GM12864 (cell line): Measurements from ENCODE around the gene TGM2.

Experiments
- DNase-seq: peaks from one replicate; pipeline ENCODE4 v3.0.0-alpha.2; 2011; ENCODE audit warnings: low read depth
- H3K4me3 ChIP-seq: 2 replicates; pipeline ENCODE4 v1.5.1; 2011; ENCODE audit warnings: mild to moderate bottlenecking, low read depth, low read length, control low read depth
- TF ChIP-seq, protein P1 (sequence below): IDR thresholded peaks from 2 replicates; pipeline ENCODE4 v1.5.1; 2011; ENCODE audit warnings: low read depth, mild to moderate bottlenecking, moderate library complexity, low read length, control low read depth, inconsistent platforms; ENCODE audit errors: missing control alignments

The TGM2 gene

GRCh38 chr20:38177201-38177600 is 12.1 kb upstream of the TGM2 start:
- DNase-seq, result no peak
- H3K4me3 ChIP-seq, result no peak overlapping the region
- TF ChIP-seq, protein P1, sequence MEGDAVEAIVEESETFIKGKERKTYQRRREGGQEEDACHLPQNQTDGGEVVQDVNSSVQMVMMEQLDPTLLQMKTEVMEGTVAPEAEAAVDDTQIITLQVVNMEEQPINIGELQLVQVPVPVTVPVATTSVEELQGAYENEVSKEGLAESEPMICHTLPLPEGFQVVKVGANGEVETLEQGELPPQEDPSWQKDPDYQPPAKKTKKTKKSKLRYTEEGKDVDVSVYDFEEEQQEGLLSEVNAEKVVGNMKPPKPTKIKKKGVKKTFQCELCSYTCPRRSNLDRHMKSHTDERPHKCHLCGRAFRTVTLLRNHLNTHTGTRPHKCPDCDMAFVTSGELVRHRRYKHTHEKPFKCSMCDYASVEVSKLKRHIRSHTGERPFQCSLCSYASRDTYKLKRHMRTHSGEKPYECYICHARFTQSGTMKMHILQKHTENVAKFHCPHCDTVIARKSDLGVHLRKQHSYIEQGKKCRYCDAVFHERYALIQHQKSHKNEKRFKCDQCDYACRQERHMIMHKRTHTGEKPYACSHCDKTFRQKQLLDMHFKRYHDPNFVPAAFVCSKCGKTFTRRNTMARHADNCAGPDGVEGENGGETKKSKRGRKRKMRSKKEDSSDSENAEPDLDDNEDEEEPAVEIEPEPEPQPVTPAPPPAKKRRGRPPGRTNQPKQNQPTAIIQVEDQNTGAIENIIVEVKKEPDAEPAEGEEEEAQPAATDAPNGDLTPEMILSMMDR, result no peak

GRCh38 chr20:38175304-38176180 is 10.5 kb upstream of the TGM2 start:
- TF ChIP-seq, protein P1, result no peak
- no peak for DNase-seq
- no peak overlapping the region for H3K4me3 ChIP-seq

DNA sequence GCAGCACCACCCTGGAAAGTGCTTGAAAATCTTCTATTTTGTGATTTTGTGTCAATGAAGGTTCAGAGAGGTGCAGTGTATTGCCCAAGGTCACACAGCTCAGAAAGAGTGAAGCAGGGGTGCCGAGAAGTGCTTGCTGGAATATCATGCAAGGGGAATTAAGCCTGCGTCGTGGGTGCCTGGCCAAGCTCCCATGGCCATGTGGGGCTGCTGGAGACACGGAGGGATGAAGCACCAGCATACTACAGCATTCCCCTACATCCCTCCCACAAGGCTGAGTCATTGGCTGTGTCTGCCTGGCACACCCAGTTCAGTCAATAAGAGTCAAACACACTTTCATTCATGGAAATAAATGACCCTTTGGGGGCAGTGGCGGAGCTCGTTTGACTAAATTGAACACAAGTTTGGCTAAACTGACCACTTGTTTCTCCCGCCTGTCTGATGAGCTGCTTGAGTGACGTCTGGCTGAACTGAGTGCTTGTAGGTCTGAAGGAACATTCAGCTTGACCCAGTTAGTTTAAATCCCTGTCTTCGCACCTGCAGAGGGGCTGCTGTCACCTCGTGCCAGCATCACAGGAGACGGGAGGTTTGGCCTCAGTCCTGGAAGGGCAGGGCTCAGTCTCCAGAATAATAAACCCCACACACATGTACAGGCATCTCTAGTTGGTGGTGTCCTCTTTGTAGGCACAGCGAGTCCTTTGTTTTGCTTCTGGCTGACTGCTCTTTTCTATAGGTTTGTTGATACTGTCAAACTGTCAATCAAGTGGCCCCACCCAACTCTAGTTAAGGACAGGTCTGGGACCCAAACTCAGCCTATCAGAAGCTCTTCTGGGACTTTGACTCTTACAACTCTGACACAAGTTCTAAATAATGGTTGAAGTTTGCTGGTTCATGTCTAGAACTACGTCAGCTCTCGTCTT is 8.4 kb upstream of the TGM2 start:
- DNase-seq, result no peak
- no peak overlapping the region for H3K4me3 ChIP-seq
- TF ChIP-seq, protein P1, result no peak

- TF ChIP-seq, protein P1, result no peak
- no peak for DNase-seq
- H3K4me3 ChIP-seq, result no peak overlapping the region
Measured at GRCh38 chr20:38172408-38172807, 7.3 kb upstream of the TGM2 start.

DNA sequence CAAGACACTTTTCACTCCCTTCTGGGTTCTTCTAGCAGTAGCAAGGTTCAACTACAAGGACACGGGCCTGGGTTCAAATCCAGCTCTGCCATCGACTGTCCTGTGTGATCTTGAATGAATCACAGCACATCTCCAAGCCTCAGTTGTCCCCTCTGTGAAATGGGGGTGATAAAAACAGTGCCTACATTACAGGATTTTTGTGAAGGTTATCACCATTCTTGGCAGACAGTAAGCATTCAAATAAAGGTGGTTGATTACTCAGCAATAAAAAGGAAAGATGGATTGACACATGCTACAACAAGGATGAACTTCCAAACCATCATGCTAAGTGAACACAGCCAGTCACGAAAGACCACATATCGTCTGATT is 6.6 kb upstream of the TGM2 start:
- TF ChIP-seq, protein P1, result no peak
- no peak overlapping the region for H3K4me3 ChIP-seq
- no peak for DNase-seq

DNA sequence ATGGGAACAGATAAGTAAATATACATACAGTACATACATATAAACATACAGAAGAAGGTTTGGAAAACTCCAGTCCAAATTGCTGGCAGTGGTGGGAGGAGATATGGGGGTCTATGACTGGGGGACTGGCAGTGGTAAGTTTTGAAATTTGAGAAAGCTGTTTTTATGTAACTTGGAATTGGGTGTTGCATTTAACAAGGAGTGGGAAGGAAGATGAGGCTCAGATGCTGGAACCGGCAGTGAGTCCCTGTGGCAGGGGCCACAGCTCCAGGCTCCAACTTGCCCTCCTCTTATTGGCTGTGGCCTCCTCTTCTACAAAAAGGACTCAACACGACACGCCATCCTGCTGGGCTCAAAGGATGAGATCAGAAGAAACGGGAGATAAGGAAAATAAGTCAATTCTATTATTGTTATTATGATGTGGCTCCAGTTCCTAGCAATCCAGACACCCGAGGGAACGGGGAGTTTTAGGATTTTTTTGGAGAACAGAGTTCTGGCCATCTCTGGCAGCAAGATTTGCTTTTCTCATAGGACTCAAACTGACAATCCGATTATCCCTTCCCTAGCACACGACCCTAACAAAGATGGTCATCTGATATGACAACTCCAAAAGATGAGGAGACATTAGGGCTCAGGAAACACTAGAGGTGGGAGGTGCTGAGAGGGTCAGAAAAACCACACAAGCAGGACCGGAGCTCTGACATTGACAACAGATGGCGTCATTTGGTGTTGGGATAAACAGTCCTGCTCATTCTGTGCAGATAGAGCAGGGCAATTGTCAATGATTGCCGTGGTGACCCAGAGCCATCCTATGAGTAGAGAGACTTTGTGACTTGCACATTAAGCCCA is 6.0 kb upstream of the TGM2 start:
- H3K4me3 ChIP-seq, result no peak overlapping the region
- TF ChIP-seq, protein P1, result no peak
- DNase-seq, result no peak
